ENCODE data around the gene THG1L. TPM values are rescaled to one million over a fixed set of nuclear protein-coding genes. Genes with fewer than 3 reads are reported as not detected.
A peak's percentile ranks its signal among the peaks of the same experiment; 100 is the strongest.
"Not testable (repeated sequence)": the region's sequence is repeated elsewhere in the genome, so short reads cannot be mapped to it uniquely, and the experiment has no call there.

THG1L gene
- total RNA-seq (2022) (21.1 and 29.9 TPM in 2 replicates), Bru-seq, nascent RNA (percentile 85 among the genes with signal in this experiment), BruChase-seq, experiment 1, labeled RNA remaining after a 6-hour chase (percentile 88 among the genes with signal in this experiment), BruChase-seq, experiment 2, labeled RNA remaining after a 2-hour chase (percentile 87 among the genes with signal in this experiment)
- long read RNA-seq, transcript THG1L-201 (6 exons, 3,107 nt) = major isoform, 41 of 52 reads
- long read RNA-seq, partial matches to known transcripts = 3 of 52 reads
- long read RNA-seq, other reads (novel, unspliced or antisense) = 4 of 52 reads

GRCh38 chr5:157731272-157732129 is at the start of gene THG1L:
TSS of gene THG1L (plus strand) at chr5:157731420. CDS start at chr5:157731441, 21 bp downstream.
- H3K4me1 Mint-ChIP-seq (ENCODE audit: insufficient read depth, unreplicated experiment) = peaks cover 14% of the 10 kb centered on the region
- H3K4me3 Mint-ChIP-seq (ENCODE audit: unreplicated experiment) = peak within 1 kb of the TSS; percentile 97
- no peak for TF ChIP-seq CTCF (IDR thresholded peaks at IDR 0.05; ENCODE audit: unreplicated experiment)
- peak within 1 kb of the TSS; percentile 98 for H3K27ac Mint-ChIP-seq (ENCODE audit: low read depth, unreplicated experiment)
- CTCF ChIA-PET = interaction anchor here (0.7 to 9.5 kb wide), 12 partner anchors 12 to 761 kb away, joined by 3 to 94 read pairs (median 6); partner anchors contain the start of gene LSM11
- H3K36me3 Mint-ChIP-seq (ENCODE audit: insufficient read depth, unreplicated experiment) = peaks cover 31% of the 10 kb centered on the region
- H3K27me3 Mint-ChIP-seq (ENCODE audit: insufficient read depth, unreplicated experiment) = no peaks in the 10 kb centered on the region
- TSS peak; percentile 83 for BruUV-seq (replicated peaks)
- H3K9me3 Mint-ChIP-seq (ENCODE audit: unreplicated experiment) = no peaks in the 10 kb centered on the region
- intact Hi-C loops (cut with micrococcal nuclease) = loop anchor here (1.0 kb wide), 1 partner anchor 403 kb away; no protein-coding TSS in a partner anchor
- POLR2A ChIA-PET = interaction anchor here (0.6 to 3.1 kb wide), 20 partner anchors 10 to 1775 kb away, joined by 3 to 17 read pairs (median 3); partner anchors contain the start of genes LSM11 and MED7
- peak; percentile 100 for DNase-seq (ENCODE audit: unreplicated experiment)

- no peaks in the 10 kb centered on the region for H3K36me3 Mint-ChIP-seq (ENCODE audit: insufficient read depth, unreplicated experiment)
- no TSS peak for BruUV-seq (replicated peaks)
- no peak overlapping the region for H3K4me3 Mint-ChIP-seq (ENCODE audit: unreplicated experiment)
- no peak overlapping the region for H3K27ac Mint-ChIP-seq (ENCODE audit: low read depth, unreplicated experiment)
- intact Hi-C loops (cut with micrococcal nuclease) = no loop called here
- TF ChIP-seq CTCF (IDR thresholded peaks at IDR 0.05; ENCODE audit: unreplicated experiment) = no peak
- no peak for DNase-seq (ENCODE audit: unreplicated experiment)
- no peaks in the 10 kb centered on the region for H3K27me3 Mint-ChIP-seq (ENCODE audit: insufficient read depth, unreplicated experiment)
- H3K9me3 Mint-ChIP-seq (ENCODE audit: unreplicated experiment) = no peaks in the 10 kb centered on the region
- H3K4me1 Mint-ChIP-seq (ENCODE audit: insufficient read depth, unreplicated experiment) = no peaks in the 10 kb centered on the region
- CTCF ChIA-PET = interaction anchor here (0.5 to 1.8 kb wide), 5 partner anchors 61 to 369 kb away, joined by 3 to 5 read pairs (median 3); no protein-coding TSS in a partner anchor
- POLR2A ChIA-PET = interaction anchor here (0.6 to 1.6 kb wide), 2 partner anchors 14 to 51 kb away, joined by 3 to 5 read pairs; no protein-coding TSS in a partner anchor
Observed at GRCh38 chr5:157682257-157682656, 49.0 kb upstream of the THG1L start.

DNA sequence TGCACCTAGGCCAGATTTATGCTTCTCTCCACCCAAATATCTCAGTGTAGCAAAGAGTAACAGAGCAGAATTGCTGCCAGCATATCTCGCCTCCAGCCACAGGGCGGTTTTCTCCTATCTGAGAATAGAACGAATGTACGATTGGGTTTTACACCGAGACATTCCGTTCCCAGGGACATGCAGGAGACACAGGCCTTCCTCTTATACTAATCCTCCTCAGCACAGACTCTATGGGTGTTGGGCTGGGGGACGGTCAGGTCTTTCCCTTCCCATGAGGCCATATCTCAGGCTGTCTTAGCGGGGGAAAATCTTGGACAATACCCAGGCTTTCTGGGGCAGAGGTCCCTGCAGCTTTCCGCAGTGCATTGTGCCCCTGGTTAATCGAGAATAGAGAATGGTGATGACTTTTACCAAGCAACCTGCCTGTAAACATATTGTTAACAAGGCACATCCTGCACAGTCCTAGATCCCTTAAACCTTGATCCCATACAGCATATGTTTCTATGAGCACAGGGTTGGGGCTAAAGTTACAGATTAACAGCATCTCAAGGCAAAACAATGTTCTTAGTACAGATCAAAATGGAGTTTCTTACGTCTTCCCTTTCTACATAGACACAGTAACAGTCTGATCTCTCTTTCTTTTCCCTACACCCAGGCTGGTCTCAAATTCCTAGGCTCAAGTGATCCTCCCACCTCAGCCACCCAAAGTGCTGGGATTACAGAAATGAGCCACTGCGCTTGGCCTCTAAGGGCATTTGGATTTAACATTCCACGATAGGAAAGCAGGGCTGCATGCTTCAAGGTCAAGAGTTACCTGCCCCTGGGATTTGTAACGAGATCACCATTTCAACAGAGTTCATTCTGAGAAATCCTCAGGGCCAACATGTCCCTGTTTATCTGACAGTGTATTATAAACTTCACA is 44.7 kb upstream of the THG1L start:
- H3K36me3 Mint-ChIP-seq (ENCODE audit: insufficient read depth, unreplicated experiment); CTCF ChIA-PET; intact Hi-C loops (cut with micrococcal nuclease); H3K4me1 Mint-ChIP-seq (ENCODE audit: insufficient read depth, unreplicated experiment); H3K4me3 Mint-ChIP-seq (ENCODE audit: unreplicated experiment); POLR2A ChIA-PET; H3K27ac Mint-ChIP-seq (ENCODE audit: low read depth, unreplicated experiment); BruUV-seq (replicated peaks); H3K27me3 Mint-ChIP-seq (ENCODE audit: insufficient read depth, unreplicated experiment); DNase-seq (ENCODE audit: unreplicated experiment); H3K9me3 Mint-ChIP-seq (ENCODE audit: unreplicated experiment): not testable (repeated sequence)

DNA sequence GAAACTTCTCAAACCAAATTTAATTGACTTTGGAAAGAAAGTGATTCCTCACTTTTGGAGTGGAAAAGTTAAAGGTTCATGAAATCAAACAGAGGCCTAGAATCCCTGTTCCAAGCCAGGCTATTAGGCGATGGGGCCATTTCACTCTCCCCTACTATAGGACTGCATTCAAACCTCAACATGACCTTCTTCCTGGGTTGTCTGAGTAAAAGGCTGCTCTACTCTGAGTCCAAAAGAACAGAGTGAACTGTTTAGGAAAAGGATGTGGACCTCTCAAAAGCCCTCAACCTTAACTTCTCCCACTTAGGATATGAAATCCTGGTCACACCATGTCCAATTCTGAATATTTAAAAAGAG is 44.0 kb upstream of the THG1L start:
- Mint-ChIP-seq H3K4me1 (ENCODE audit: insufficient read depth, unreplicated experiment) (no peaks in the 10 kb centered on the region), H3K9me3 (ENCODE audit: unreplicated experiment) (no peaks in the 10 kb centered on the region), H3K27ac (ENCODE audit: low read depth, unreplicated experiment) (no peak overlapping the region), H3K36me3 (ENCODE audit: insufficient read depth, unreplicated experiment) (no peaks in the 10 kb centered on the region), H3K4me3 (ENCODE audit: unreplicated experiment) (no peak overlapping the region), H3K27me3 (ENCODE audit: insufficient read depth, unreplicated experiment) (no peaks in the 10 kb centered on the region)
- DNase-seq (ENCODE audit: unreplicated experiment) = no peak
- no peak for TF ChIP-seq CTCF (IDR thresholded peaks at IDR 0.05; ENCODE audit: unreplicated experiment)
- BruUV-seq (replicated peaks) = no TSS peak
- ChIA-PET POLR2A (no interaction called here), CTCF (no interaction called here)
- intact Hi-C loops (cut with micrococcal nuclease) = no loop called here
